ENCODE results near the gene MAGI2.
A peak's percentile ranks its signal among the peaks of the same experiment; 100 is the strongest.

The MAGI2 gene

DNA sequence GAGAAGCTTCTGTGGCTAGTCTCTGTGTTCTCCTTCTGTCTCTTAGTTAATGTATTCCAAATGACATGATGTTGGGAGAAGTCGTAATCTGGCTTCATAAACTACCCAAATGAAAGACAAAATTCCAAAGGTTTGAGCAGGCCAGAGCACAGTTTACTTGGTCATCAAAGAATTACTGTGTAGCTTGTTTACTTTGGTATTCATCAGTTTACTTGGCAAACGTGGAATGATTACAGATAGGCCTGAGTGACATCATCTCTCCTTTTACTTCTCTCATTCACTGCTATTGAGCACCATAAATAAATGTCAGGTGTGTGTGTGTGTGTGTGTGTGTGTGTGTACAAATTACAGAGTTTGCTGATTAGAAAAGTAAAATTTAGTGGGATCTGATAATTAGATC, 1327.6 kb downstream of the MAGI2 start:
- Histone ChIP-seq H3K27me3 (ENCODE audit: control insufficient read depth in 1 of 2, insufficient read depth in 1 of 2, low read length in 2 of 2) (no peaks in the 10 kb centered on the region), H3K4me2 (ENCODE audit: low read length, poor library complexity, severe bottlenecking) (no peak overlapping the region), H3K14ac (ENCODE audit: low read length in 2 of 2) (no peak overlapping the region), H4K8ac (ENCODE audit: low read length) (no peak overlapping the region), H2BK5ac (ENCODE audit: low read depth, low read length, poor library complexity, severe bottlenecking) (no peak overlapping the region), H2AFZ (ENCODE audit: low read depth, low read length) (no peak overlapping the region), H2AK5ac (ENCODE audit: low read length, severe bottlenecking) (no peak overlapping the region), H3K23ac (ENCODE audit: low read length in 2 of 2) (no peak overlapping the region), H3K18ac (ENCODE audit: low read depth in 1 of 2, low read length in 2 of 2) (no peak overlapping the region), H2BK15ac (ENCODE audit: low read depth, poor library complexity, severe bottlenecking) (no peak overlapping the region), H2BK12ac (ENCODE audit: low read length in 2 of 2) (no peak overlapping the region), H2BK120ac (ENCODE audit: low read depth, low read length) (no peak overlapping the region), H4K91ac (ENCODE audit: low read length) (no peak overlapping the region), H3K4me3 (ENCODE audit: insufficient read depth in 1 of 2, low read depth in 1 of 2, low read length in 2 of 2) (no peak overlapping the region), H3K79me1 (replicated peaks; ENCODE audit: low read length, poor library complexity, severe bottlenecking) (no peaks in the 10 kb centered on the region), H3K9me3 (ENCODE audit: control insufficient read depth, low read length) (no peaks in the 10 kb centered on the region), H3K27ac (ENCODE audit: low read length, poor library complexity, severe bottlenecking) (no peak overlapping the region), H3K4me1 (ENCODE audit: control insufficient read depth, insufficient read depth, low read depth, low read length) (no peaks in the 10 kb centered on the region), H3K36me3 (ENCODE audit: control insufficient read depth in 1 of 2, insufficient read depth in 2 of 2, low read depth in 1 of 2, low read length in 2 of 2) (no peaks in the 10 kb centered on the region), H3K4ac (ENCODE audit: low read depth in 1 of 2, low read length in 2 of 2) (no peak overlapping the region), H3K9ac (ENCODE audit: low read length) (no peak overlapping the region)
- WGBS = 33% methylated on average over 1 of the region's 2 CpGs
- DNase-seq = peak; percentile 65

- Histone ChIP-seq H3K23ac (ENCODE audit: low read length in 2 of 2) (no peak overlapping the region), H2AK5ac (ENCODE audit: low read length, severe bottlenecking) (no peak overlapping the region), H3K4ac (ENCODE audit: low read depth in 1 of 2, low read length in 2 of 2) (no peak overlapping the region), H3K4me3 (ENCODE audit: insufficient read depth in 1 of 2, low read depth in 1 of 2, low read length in 2 of 2) (no peak overlapping the region), H3K18ac (ENCODE audit: low read depth in 1 of 2, low read length in 2 of 2) (no peak overlapping the region), H3K36me3 (ENCODE audit: control insufficient read depth in 1 of 2, insufficient read depth in 2 of 2, low read depth in 1 of 2, low read length in 2 of 2) (no peaks in the 10 kb centered on the region), H3K79me1 (replicated peaks; ENCODE audit: low read length, poor library complexity, severe bottlenecking) (no peaks in the 10 kb centered on the region), H3K9ac (ENCODE audit: low read length) (no peak overlapping the region), H2BK15ac (ENCODE audit: low read depth, poor library complexity, severe bottlenecking) (no peak overlapping the region), H3K27me3 (ENCODE audit: control insufficient read depth in 1 of 2, insufficient read depth in 1 of 2, low read length in 2 of 2) (no peaks in the 10 kb centered on the region), H3K27ac (ENCODE audit: low read length, poor library complexity, severe bottlenecking) (no peak overlapping the region), H3K4me2 (ENCODE audit: low read length, poor library complexity, severe bottlenecking) (no peak overlapping the region), H2BK120ac (ENCODE audit: low read depth, low read length) (no peak overlapping the region), H3K14ac (ENCODE audit: low read length in 2 of 2) (no peak overlapping the region), H2BK5ac (ENCODE audit: low read depth, low read length, poor library complexity, severe bottlenecking) (no peak overlapping the region), H2AFZ (ENCODE audit: low read depth, low read length) (no peak overlapping the region), H3K4me1 (ENCODE audit: control insufficient read depth, insufficient read depth, low read depth, low read length) (no peaks in the 10 kb centered on the region), H4K8ac (ENCODE audit: low read length) (no peak overlapping the region), H3K9me3 (ENCODE audit: control insufficient read depth, low read length) (no peaks in the 10 kb centered on the region), H2BK12ac (ENCODE audit: low read length in 2 of 2) (no peak overlapping the region), H4K91ac (ENCODE audit: low read length) (no peak overlapping the region)
- DNase-seq = no peak
- 96% methylated on average over 3 of the region's 4 CpGs for WGBS
Observed at GRCh38 chr7:78124216-78124615, 1329.3 kb downstream of the MAGI2 start.

GRCh38 chr7:78121888-78122287, 1331.6 kb downstream of the MAGI2 start:
- Histone ChIP-seq H3K14ac (ENCODE audit: low read length in 2 of 2) (no peak overlapping the region), H3K36me3 (ENCODE audit: control insufficient read depth in 1 of 2, insufficient read depth in 2 of 2, low read depth in 1 of 2, low read length in 2 of 2) (no peaks in the 10 kb centered on the region), H2AFZ (ENCODE audit: low read depth, low read length) (no peak overlapping the region), H3K4me3 (ENCODE audit: insufficient read depth in 1 of 2, low read depth in 1 of 2, low read length in 2 of 2) (no peak overlapping the region), H3K9me3 (ENCODE audit: control insufficient read depth, low read length) (no peaks in the 10 kb centered on the region), H2BK15ac (ENCODE audit: low read depth, poor library complexity, severe bottlenecking) (no peak overlapping the region), H3K23ac (ENCODE audit: low read length in 2 of 2) (no peak overlapping the region), H3K79me1 (replicated peaks; ENCODE audit: low read length, poor library complexity, severe bottlenecking) (no peaks in the 10 kb centered on the region), H4K8ac (ENCODE audit: low read length) (no peak overlapping the region), H3K4ac (ENCODE audit: low read depth in 1 of 2, low read length in 2 of 2) (no peak overlapping the region), H3K18ac (ENCODE audit: low read depth in 1 of 2, low read length in 2 of 2) (no peak overlapping the region), H4K91ac (ENCODE audit: low read length) (no peak overlapping the region), H3K4me2 (ENCODE audit: low read length, poor library complexity, severe bottlenecking) (no peak overlapping the region), H2BK12ac (ENCODE audit: low read length in 2 of 2) (no peak overlapping the region), H2BK5ac (ENCODE audit: low read depth, low read length, poor library complexity, severe bottlenecking) (no peak overlapping the region), H2AK5ac (ENCODE audit: low read length, severe bottlenecking) (no peak overlapping the region), H2BK120ac (ENCODE audit: low read depth, low read length) (no peak overlapping the region), H3K27me3 (ENCODE audit: control insufficient read depth in 1 of 2, insufficient read depth in 1 of 2, low read length in 2 of 2) (no peaks in the 10 kb centered on the region), H3K4me1 (ENCODE audit: control insufficient read depth, insufficient read depth, low read depth, low read length) (no peaks in the 10 kb centered on the region), H3K9ac (ENCODE audit: low read length) (no peak overlapping the region), H3K27ac (ENCODE audit: low read length, poor library complexity, severe bottlenecking) (no peak overlapping the region)
- no peak for DNase-seq
- no CpG with 5 or more reads among the region's 1 CpG for WGBS

DNA sequence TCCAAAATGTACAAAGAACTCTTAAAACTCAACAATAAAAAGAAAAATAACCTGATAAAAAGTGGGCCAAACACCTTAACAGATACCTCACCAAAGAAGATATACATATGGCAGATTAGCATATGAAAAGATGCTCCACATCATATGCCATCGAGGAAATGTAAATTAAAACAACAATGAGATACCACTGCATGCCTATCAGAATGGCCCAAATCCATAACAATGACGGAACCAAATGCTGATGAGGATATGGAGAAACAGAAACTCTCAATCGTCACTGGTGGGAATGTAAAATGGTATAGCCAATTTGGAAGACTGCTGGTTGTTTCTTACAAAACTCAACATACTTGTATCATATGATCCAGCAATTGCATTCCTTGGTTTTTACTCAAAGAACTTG, 1335.0 kb downstream of the MAGI2 start:
- WGBS = 100% methylated on average over 2 of the region's 3 CpGs
- H2BK5ac ChIP-seq (ENCODE audit: low read depth, low read length, poor library complexity, severe bottlenecking) = no peak overlapping the region

More for the DNA sequence above, 1335.0 kb downstream of the MAGI2 start:
- no peak overlapping the region for H2AFZ ChIP-seq (ENCODE audit: low read depth, low read length)
- no peaks in the 10 kb centered on the region for H3K36me3 ChIP-seq (ENCODE audit: control insufficient read depth in 1 of 2, insufficient read depth in 2 of 2, low read depth in 1 of 2, low read length in 2 of 2)
- H3K9me3 ChIP-seq (ENCODE audit: control insufficient read depth, low read length) = no peaks in the 10 kb centered on the region
- H2BK12ac ChIP-seq (ENCODE audit: low read length in 2 of 2) = no peak overlapping the region
- no peak overlapping the region for H4K8ac ChIP-seq (ENCODE audit: low read length)
- H3K4me3 ChIP-seq (ENCODE audit: insufficient read depth in 1 of 2, low read depth in 1 of 2, low read length in 2 of 2) = no peak overlapping the region
- no peak overlapping the region for H4K91ac ChIP-seq (ENCODE audit: low read length)
- H3K79me1 ChIP-seq (replicated peaks; ENCODE audit: low read length, poor library complexity, severe bottlenecking) = no peaks in the 10 kb centered on the region
- DNase-seq = no peak
- H3K23ac ChIP-seq (ENCODE audit: low read length in 2 of 2) = no peak overlapping the region
- no peak overlapping the region for H2BK15ac ChIP-seq (ENCODE audit: low read depth, poor library complexity, severe bottlenecking)
- H3K27me3 ChIP-seq (ENCODE audit: control insufficient read depth in 1 of 2, insufficient read depth in 1 of 2, low read length in 2 of 2) = no peaks in the 10 kb centered on the region
- H3K9ac ChIP-seq (ENCODE audit: low read length) = no peak overlapping the region
- H3K4me1 ChIP-seq (ENCODE audit: control insufficient read depth, insufficient read depth, low read depth, low read length) = no peaks in the 10 kb centered on the region
- H3K14ac ChIP-seq (ENCODE audit: low read length in 2 of 2) = no peak overlapping the region
- H2AK5ac ChIP-seq (ENCODE audit: low read length, severe bottlenecking) = no peak overlapping the region
- H2BK120ac ChIP-seq (ENCODE audit: low read depth, low read length) = no peak overlapping the region
- H3K4ac ChIP-seq (ENCODE audit: low read depth in 1 of 2, low read length in 2 of 2) = no peak overlapping the region
- H3K4me2 ChIP-seq (ENCODE audit: low read length, poor library complexity, severe bottlenecking) = no peak overlapping the region
- no peak overlapping the region for H3K18ac ChIP-seq (ENCODE audit: low read depth in 1 of 2, low read length in 2 of 2)
- H3K27ac ChIP-seq (ENCODE audit: low read length, poor library complexity, severe bottlenecking) = no peak overlapping the region
